IPS DF 19.7 (cell line): ENCODE measurements around the gene ANXA5.

ENCODE experiments used
- DNase-seq: peaks from one replicate; pipeline ENCODE4 v3.0.0-alpha.2; 2013; ENCODE audit warnings: low read depth, low spot score

The ANXA5 gene

DNA sequence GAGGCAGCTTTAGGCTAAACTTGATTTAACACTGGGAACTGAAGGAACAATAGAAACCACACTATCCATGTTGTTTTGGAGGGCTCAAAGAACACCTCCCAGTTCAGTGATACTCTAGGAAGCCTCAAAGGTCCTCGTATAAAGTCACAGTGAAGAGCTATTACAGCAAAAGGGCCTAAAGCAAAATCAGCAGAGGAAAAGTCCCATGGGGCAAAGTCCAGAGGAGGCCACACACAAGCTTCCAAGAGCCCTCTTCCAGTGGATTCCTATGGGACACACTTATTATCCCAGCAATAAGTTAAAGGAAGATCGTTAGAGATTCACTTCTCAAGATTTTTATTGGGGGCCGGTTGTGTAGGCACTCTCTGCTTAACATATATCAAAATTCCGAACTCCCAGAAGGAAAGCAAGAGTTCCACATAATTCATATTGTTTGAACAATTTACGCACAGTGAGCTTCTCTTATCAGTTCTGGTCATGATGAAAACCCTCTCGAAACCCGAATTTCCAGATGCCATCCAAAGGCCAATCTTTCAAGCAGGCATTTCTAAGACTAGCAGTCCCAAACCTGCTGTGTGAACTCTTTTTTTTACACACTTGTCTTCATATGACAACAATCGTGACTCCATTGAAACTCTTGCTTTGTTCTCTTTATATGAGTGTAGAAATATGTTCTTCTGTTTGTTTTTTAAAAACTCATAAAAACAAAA is 53.7 kb downstream of the ANXA5 start:
- no peak for DNase-seq

GRCh38 chr4:121642292-121642691 is 54.5 kb downstream of the ANXA5 start:
- no peak for DNase-seq

GRCh38 chr4:121633653-121634052 is 63.1 kb downstream of the ANXA5 start:
- DNase-seq: no peak

DNA sequence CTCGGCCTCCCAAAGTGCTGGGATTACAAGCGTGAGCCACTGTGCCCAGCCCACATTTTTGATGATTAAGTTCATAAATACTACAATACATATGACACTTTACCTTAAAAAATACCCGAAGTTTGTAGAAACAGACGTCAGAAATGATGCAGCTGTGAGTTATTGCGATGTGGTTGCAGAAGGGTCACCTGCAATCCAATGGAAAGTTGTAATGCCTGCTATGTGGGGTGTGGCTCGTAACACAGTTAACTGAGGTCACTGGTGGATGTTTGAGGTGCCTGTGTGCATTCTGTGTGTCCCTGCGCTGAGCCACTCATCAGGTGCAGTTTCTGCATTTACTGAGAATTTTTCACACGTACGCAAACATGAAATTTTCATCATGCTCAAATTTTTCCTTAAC is 64.1 kb downstream of the ANXA5 start:
- no peak for DNase-seq
